GM23338 (cell line): ENCODE results near the gene GRIA4. TPM values are rescaled to one million over a fixed set of nuclear protein-coding genes. Genes with fewer than 3 reads are reported as not detected.

Experiments used
- ATAC-seq: fragments of 200-7000 bp; cut with Tn5 transposase; 3 replicates; pipeline ENCODE4 v1.9.1; 2020
- DNase-seq: peaks from one replicate; pipeline ENCODE4 v3.0.0-alpha.2; 2015; ENCODE audit warnings: low spot score
- H2AFZ ChIP-seq: fragments of 200-600 bp; sonication (generic); 2 replicates; pipeline ENCODE4 v1.8.0; 2016; ENCODE audit warnings: antibody characterized with exemption, mild to moderate bottlenecking, moderate library complexity
- H3F3A ChIP-seq: fragments of 200-600 bp; sonication (generic); replicated peaks from 2 replicates; pipeline ENCODE4 v1.8.0; 2017; ENCODE audit warnings: antibody characterized with exemption, mixed run types, low read depth
- H3K27ac ChIP-seq: fragments of 200-600 bp; sonication (generic); 2 replicates; pipeline ENCODE4 v1.6.1; 2016; ENCODE audit warnings: low read depth
- H3K27me3 ChIP-seq: fragments of 200-600 bp; sonication (generic); 2 replicates; pipeline ENCODE4 v1.8.0; 2016; ENCODE audit warnings: mild to moderate bottlenecking, mixed run types, moderate library complexity; ENCODE audit not compliant: insufficient read depth
- H3K36me3 ChIP-seq: fragments of 200-600 bp; sonication (generic); 2 replicates; pipeline ENCODE4 v1.8.0; 2016; ENCODE audit warnings: mild to moderate bottlenecking; ENCODE audit not compliant: insufficient read depth
- H3K4me1 ChIP-seq: fragments of 200-600 bp; sonication (generic); 2 replicates; pipeline ENCODE4 v1.8.0; 2016; ENCODE audit warnings: mild to moderate bottlenecking, moderate library complexity; ENCODE audit not compliant: insufficient read depth
- H3K4me2 ChIP-seq: fragments of 200-600 bp; sonication (generic); 2 replicates; pipeline ENCODE4 v1.7.1; 2017; ENCODE audit warnings: mixed run types
- H3K4me3 ChIP-seq: fragments of 200-600 bp; sonication (generic); 2 replicates; pipeline ENCODE4 v1.6.1; 2016; ENCODE audit warnings: mixed run types
- H3K79me2 ChIP-seq: fragments of 200-600 bp; sonication (generic); replicated peaks from 2 replicates; pipeline ENCODE4 v1.8.0; 2017; ENCODE audit warnings: mild to moderate bottlenecking; ENCODE audit not compliant: insufficient read depth
- H3K9me2 ChIP-seq: fragments of 200-600 bp; sonication (generic); 2 replicates; pipeline ENCODE4 v1.8.0; 2017; ENCODE audit not compliant: insufficient read depth
- H4K20me1 ChIP-seq: fragments of 200-600 bp; sonication (generic); replicated peaks from 2 replicates; pipeline ENCODE4 v1.8.0; 2017; ENCODE audit warnings: mild to moderate bottlenecking; ENCODE audit not compliant: insufficient read depth
- H3K27ac Mint-ChIP-seq: 2 replicates; pipeline ENCODE4 v1.8.0; 2020; ENCODE audit warnings: inconsistent platforms, mild to moderate bottlenecking, moderate library complexity, mixed read lengths
- H3K27me3 Mint-ChIP-seq: 3 replicates; pipeline ENCODE4 v1.8.0; 2022; ENCODE audit warnings: low read depth, mild to moderate bottlenecking, moderate library complexity, mixed read lengths, inconsistent platforms; ENCODE audit not compliant: insufficient read depth, poor library complexity
- H3K36me3 Mint-ChIP-seq: 3 replicates; pipeline ENCODE4 v1.8.0; 2021; ENCODE audit warnings: low read depth, mild to moderate bottlenecking, inconsistent platforms, moderate library complexity, mixed read lengths
- H3K4me1 Mint-ChIP-seq: 3 replicates; pipeline ENCODE4 v1.8.0; 2020; ENCODE audit warnings: mild to moderate bottlenecking, inconsistent platforms, mixed read lengths
- H3K4me3 Mint-ChIP-seq: 3 replicates; pipeline ENCODE4 v1.8.0; 2021; ENCODE audit warnings: moderate library complexity, mild to moderate bottlenecking, inconsistent platforms, mixed read lengths
- H3K9me3 Mint-ChIP-seq: 3 replicates; pipeline ENCODE4 v1.8.0; 2020; ENCODE audit warnings: moderate library complexity, mild to moderate bottlenecking, inconsistent platforms, mixed read lengths
- EZH2 ChIP-seq: fragments of 200-600 bp; sonication (generic); IDR thresholded peaks from one replicate; pipeline ENCODE4 v1.8.0; 2017; ENCODE audit warnings: antibody characterized with exemption, mild to moderate bottlenecking, low read depth; ENCODE audit not compliant: unreplicated experiment
- EZH2phosphoT487 ChIP-seq: fragments of 200-600 bp; sonication (generic); IDR thresholded peaks from one replicate; pipeline ENCODE4 v1.8.1; 2018; ENCODE audit warnings: antibody characterized with exemption; ENCODE audit not compliant: unreplicated experiment
- JUNB ChIP-seq: IDR thresholded peaks from one replicate; pipeline ENCODE4 v1.6.1; 2016; ENCODE audit warnings: antibody characterized with exemption; ENCODE audit not compliant: unreplicated experiment
- NANOG ChIP-seq: IDR thresholded peaks from 2 replicates; pipeline ENCODE4 v1.6.1; 2016; ENCODE audit warnings: antibody characterized with exemption, borderline replicate concordance
- POLR2AphosphoS5 ChIP-seq: IDR thresholded peaks from 2 replicates; pipeline ENCODE4 v1.6.1; 2016; ENCODE audit warnings: antibody characterized with exemption, low read depth
- STAT1 ChIP-seq: IDR thresholded peaks from one replicate; pipeline ENCODE4 v1.6.1; 2016; ENCODE audit warnings: antibody characterized with exemption; ENCODE audit not compliant: unreplicated experiment
- ZNF331 ChIP-seq: fragments of 250-450 bp; sonication (Bioruptor Pico); IDR thresholded peaks from 2 replicates; pipeline ENCODE4 v1.5.0; 2020; ENCODE audit warnings: low read depth, mild to moderate bottlenecking, moderate library complexity
- polyA plus RNA-seq: library from polyadenylated mRNA; unstranded; fragments of >200 nt; fragmentation: Nextera tagmentation; extraction: Ambion mirVana; gene quantifications from 2 replicates; pipeline ENCODE4 v1.2.1, GENCODE V29; 2016
- total RNA-seq: library from RNA; depleted of rRNA; stranded (reverse); fragments of >200 nt; shearing (Covaris generic); gene quantifications from 2 replicates; pipeline ENCODE4 v1.2.3, GENCODE V29; 2014
- TF ChIP-seq, protein P1 (sequence below): fragments of 250-450 bp; sonication (Bioruptor Pico); IDR thresholded peaks from 2 replicates; pipeline ENCODE4 v1.5.0; 2020; ENCODE audit warnings: mild to moderate bottlenecking, moderate library complexity
- TF ChIP-seq, protein P2 (sequence below): IDR thresholded peaks from 2 replicates; pipeline ENCODE4 v1.6.1; 2016; ENCODE audit warnings: antibody characterized with exemption
- TF ChIP-seq, protein P3 (sequence below), 2 experiments: fragments of 200-600 bp in 1 of 2; sonication (generic) in 1 of 2; conservative IDR thresholded peaks; 2 replicates each; pipeline versions ENCODE4 v1.5.1 to v1.6.1; 2016 to 2017; ENCODE audit warnings: antibody characterized with exemption in 2 of 2, low read depth in 2 of 2, mild to moderate bottlenecking in 2 of 2, moderate library complexity in 1 of 2

The GRIA4 gene
- total and polyA plus RNA-seq, 2 experiments from 2014 or later: 17.8 to 71.1 TPM

DNA sequence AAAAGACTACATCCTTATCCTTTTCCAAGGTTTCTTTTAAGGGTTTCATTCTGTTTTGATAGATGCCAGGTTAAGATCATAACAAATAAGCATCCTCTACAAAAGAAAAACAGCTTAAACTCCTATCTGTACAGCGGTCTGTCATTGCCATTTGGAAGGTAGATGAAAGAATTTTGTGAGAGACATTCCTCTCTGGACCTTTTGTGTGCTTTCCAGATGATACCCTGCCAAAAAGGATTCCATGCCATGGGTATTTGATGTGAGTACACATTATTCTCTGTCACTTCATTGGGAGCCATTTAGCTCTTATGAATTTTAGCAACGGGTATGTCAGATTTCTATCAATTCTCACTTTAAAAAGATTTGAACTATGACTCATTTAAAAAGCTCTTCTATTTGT lies 153.7 kb downstream of the GRIA4 start (continued):
- TF ChIP-seq, protein P1, sequence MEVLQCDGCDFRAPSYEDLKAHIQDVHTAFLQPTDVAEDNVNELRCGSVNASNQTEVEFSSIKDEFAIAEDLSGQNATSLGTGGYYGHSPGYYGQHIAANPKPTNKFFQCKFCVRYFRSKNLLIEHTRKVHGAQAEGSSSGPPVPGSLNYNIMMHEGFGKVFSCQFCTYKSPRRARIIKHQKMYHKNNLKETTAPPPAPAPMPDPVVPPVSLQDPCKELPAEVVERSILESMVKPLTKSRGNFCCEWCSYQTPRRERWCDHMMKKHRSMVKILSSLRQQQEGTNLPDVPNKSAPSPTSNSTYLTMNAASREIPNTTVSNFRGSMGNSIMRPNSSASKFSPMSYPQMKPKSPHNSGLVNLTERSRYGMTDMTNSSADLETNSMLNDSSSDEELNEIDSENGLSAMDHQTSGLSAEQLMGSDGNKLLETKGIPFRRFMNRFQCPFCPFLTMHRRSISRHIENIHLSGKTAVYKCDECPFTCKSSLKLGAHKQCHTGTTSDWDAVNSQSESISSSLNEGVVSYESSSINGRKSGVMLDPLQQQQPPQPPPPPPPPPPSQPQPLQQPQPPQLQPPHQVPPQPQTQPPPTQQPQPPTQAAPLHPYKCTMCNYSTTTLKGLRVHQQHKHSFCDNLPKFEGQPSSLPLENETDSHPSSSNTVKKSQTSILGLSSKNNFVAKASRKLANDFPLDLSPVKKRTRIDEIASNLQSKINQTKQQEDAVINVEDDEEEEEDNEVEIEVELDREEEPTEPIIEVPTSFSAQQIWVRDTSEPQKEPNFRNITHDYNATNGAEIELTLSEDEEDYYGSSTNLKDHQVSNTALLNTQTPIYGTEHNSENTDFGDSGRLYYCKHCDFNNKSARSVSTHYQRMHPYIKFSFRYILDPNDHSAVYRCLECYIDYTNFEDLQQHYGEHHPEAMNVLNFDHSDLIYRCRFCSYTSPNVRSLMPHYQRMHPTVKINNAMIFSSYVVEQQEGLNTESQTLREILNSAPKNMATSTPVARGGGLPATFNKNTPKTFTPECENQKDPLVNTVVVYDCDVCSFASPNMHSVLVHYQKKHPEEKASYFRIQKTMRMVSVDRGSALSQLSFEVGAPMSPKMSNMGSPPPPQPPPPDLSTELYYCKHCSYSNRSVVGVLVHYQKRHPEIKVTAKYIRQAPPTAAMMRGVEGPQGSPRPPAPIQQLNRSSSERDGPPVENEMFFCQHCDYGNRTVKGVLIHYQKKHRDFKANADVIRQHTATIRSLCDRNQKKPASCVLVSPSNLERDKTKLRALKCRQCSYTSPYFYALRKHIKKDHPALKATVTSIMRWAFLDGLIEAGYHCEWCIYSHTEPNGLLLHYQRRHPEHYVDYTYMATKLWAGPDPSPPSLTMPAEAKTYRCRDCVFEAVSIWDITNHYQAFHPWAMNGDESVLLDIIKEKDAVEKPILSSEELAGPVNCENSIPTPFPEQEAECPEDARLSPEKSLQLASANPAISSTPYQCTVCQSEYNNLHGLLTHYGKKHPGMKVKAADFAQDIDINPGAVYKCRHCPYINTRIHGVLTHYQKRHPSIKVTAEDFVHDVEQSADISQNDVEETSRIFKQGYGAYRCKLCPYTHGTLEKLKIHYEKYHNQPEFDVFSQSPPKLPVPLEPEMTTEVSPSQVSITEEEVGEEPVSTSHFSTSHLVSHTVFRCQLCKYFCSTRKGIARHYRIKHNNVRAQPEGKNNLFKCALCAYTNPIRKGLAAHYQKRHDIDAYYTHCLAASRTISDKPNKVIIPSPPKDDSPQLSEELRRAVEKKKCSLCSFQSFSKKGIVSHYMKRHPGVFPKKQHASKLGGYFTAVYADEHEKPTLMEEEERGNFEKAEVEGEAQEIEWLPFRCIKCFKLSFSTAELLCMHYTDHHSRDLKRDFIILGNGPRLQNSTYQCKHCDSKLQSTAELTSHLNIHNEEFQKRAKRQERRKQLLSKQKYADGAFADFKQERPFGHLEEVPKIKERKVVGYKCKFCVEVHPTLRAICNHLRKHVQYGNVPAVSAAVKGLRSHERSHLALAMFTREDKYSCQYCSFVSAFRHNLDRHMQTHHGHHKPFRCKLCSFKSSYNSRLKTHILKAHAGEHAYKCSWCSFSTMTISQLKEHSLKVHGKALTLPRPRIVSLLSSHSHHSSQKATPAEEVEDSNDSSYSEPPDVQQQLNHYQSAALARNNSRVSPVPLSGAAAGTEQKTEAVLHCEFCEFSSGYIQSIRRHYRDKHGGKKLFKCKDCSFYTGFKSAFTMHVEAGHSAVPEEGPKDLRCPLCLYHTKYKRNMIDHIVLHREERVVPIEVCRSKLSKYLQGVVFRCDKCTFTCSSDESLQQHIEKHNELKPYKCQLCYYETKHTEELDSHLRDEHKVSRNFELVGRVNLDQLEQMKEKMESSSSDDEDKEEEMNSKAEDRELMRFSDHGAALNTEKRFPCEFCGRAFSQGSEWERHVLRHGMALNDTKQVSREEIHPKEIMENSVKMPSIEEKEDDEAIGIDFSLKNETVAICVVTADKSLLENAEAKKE (CRISPR knock-in tag): no peak
- TF ChIP-seq, protein P2, sequence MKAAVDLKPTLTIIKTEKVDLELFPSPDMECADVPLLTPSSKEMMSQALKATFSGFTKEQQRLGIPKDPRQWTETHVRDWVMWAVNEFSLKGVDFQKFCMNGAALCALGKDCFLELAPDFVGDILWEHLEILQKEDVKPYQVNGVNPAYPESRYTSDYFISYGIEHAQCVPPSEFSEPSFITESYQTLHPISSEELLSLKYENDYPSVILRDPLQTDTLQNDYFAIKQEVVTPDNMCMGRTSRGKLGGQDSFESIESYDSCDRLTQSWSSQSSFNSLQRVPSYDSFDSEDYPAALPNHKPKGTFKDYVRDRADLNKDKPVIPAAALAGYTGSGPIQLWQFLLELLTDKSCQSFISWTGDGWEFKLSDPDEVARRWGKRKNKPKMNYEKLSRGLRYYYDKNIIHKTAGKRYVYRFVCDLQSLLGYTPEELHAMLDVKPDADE: no peak
- TF ChIP-seq STAT1 (no peak), EZH2phosphoT487 (no peak), JUNB (no peak)

DNA sequence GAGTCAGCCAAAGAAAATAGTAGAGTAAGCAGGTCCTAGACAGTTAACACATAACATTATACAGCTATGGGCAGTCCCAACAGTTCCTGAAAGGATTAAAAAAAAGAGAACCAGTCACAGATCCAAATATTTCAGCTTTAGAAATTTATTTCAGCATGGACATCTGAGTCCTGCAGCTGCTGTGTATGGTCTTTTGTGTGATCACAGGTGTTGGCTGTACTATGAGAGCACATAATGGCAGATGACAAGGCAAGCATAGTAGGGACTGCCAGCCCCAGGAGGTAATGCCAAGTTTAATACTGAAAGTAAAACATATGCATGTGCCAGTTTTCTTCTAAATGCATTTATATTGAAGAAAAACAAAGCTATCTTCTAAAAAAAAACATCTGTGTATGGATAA lies 158.1 kb downstream of the GRIA4 start:
- Histone ChIP-seq H3K27me3 (no peaks in the 10 kb centered on the region), H3K9me2 (no peaks in the 10 kb centered on the region), H4K20me1 (no peaks in the 10 kb centered on the region), H3K79me2 (no peaks in the 10 kb centered on the region), H2AFZ (no peak overlapping the region), H3K4me1 (peaks cover 4% of the 10 kb centered on the region; the same call in 1 of the 2 replicates), H3K27ac (no peak overlapping the region), H3F3A (no peaks in the 10 kb centered on the region), H3K36me3 (no peaks in the 10 kb centered on the region), H3K4me3 (no peak overlapping the region), H3K4me2 (no peak overlapping the region)
- Mint-ChIP-seq H3K36me3 (no peaks in the 10 kb centered on the region), H3K27ac (no peak overlapping the region; the same call in none of the 2 replicates), H3K9me3 (no peaks in the 10 kb centered on the region), H3K4me3 (no peak overlapping the region), H3K4me1 (peaks cover 9% of the 10 kb centered on the region; the same call in 2 of the 3 replicates), H3K27me3 (no peaks in the 10 kb centered on the region)
- no peak for ATAC-seq
- no peak for DNase-seq
- TF ChIP-seq EZH2: no peak
- TF ChIP-seq ZNF331 (CRISPR knock-in tag): no peak
- TF ChIP-seq EZH2phosphoT487: no peak
- TF ChIP-seq, protein P2: no peak
- no peak for TF ChIP-seq NANOG
- no peak for TF ChIP-seq JUNB
- TF ChIP-seq, protein P3, sequence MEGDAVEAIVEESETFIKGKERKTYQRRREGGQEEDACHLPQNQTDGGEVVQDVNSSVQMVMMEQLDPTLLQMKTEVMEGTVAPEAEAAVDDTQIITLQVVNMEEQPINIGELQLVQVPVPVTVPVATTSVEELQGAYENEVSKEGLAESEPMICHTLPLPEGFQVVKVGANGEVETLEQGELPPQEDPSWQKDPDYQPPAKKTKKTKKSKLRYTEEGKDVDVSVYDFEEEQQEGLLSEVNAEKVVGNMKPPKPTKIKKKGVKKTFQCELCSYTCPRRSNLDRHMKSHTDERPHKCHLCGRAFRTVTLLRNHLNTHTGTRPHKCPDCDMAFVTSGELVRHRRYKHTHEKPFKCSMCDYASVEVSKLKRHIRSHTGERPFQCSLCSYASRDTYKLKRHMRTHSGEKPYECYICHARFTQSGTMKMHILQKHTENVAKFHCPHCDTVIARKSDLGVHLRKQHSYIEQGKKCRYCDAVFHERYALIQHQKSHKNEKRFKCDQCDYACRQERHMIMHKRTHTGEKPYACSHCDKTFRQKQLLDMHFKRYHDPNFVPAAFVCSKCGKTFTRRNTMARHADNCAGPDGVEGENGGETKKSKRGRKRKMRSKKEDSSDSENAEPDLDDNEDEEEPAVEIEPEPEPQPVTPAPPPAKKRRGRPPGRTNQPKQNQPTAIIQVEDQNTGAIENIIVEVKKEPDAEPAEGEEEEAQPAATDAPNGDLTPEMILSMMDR (conservative IDR thresholded peaks at IDR 0.05; ENCODE audit: low read depth in 2 of 2): no peak
- no peak for TF ChIP-seq POLR2AphosphoS5
